ENCODE measurements around the gene GNA12.
A peak's percentile ranks its signal among the peaks of the same experiment; 100 is the strongest.
"Not testable (repeated sequence)": the region's sequence is repeated elsewhere in the genome, so short reads cannot be mapped to it uniquely, and the experiment has no call there.

GNA12 gene

GRCh38 chr7:2738766-2739549 lies 105.2 kb downstream of the GNA12 start:
- DNase-seq = no peak

- no peak for DNase-seq
Measured at GRCh38 chr7:2737771-2738540, 106.2 kb downstream of the GNA12 start.

- DNase-seq = not testable (repeated sequence)
Measured at GRCh38 chr7:2737005-2737743, 106.9 kb downstream of the GNA12 start.

GRCh38 chr7:2736411-2736914 lies 107.6 kb downstream of the GNA12 start:
- DNase-seq = no peak

GRCh38 chr7:2735744-2736143 lies 108.4 kb downstream of the GNA12 start:
- DNase-seq = no peak

GRCh38 chr7:2734751-2735571 lies 109.1 kb downstream of the GNA12 start:
- DNase-seq = peak; percentile 43

- DNase-seq = no peak
Measured at GRCh38 chr7:2734084-2734686, 109.9 kb downstream of the GNA12 start.

- DNase-seq = no peak
Measured at GRCh38 chr7:2732959-2733584, 111.0 kb downstream of the GNA12 start.

- DNase-seq = no peak
Measured at GRCh38 chr7:2732388-2732787, 111.7 kb downstream of the GNA12 start.

GRCh38 chr7:2730846-2731770 lies 113.0 kb downstream of the GNA12 start:
- no peak for DNase-seq

- DNase-seq = no peak
Measured at GRCh38 chr7:2729893-2730716, 114.0 kb downstream of the GNA12 start.

GRCh38 chr7:2729031-2729892 lies 114.8 kb downstream of the GNA12 start:
- DNase-seq = no peak

- DNase-seq = no peak
Measured at GRCh38 chr7:2728316-2729030, 115.6 kb downstream of the GNA12 start.

- DNase-seq = not testable (repeated sequence)
Measured at GRCh38 chr7:2727206-2727605, 116.9 kb downstream of the GNA12 start.

- DNase-seq = no peak
Measured at GRCh38 chr7:2726316-2727018, 117.6 kb downstream of the GNA12 start.

GRCh38 chr7:2725178-2726105 lies 118.7 kb downstream of the GNA12 start:
- no peak for DNase-seq

All from NCI-H1092 (cell line).